NB4 (cell line): Measurements from ENCODE around the gene PGAP1.

Source experiments
- MAX ChIP-seq: IDR thresholded peaks from 2 replicates; pipeline ENCODE4 v1.6.1; 2011; ENCODE audit warnings: low read depth, low read length
- MYC ChIP-seq: IDR thresholded peaks from 2 replicates; pipeline ENCODE4 v1.6.1; 2011; ENCODE audit warnings: low read depth, low read length
- POLR2A ChIP-seq: IDR thresholded peaks from 2 replicates; pipeline ENCODE4 v1.6.1; 2011; ENCODE audit warnings: mild to moderate bottlenecking; ENCODE audit not compliant: insufficient read length; ENCODE audit errors: extremely low read depth
- TF ChIP-seq, protein P1 (sequence below): IDR thresholded peaks from one replicate; pipeline ENCODE4 v1.5.1; 2012; ENCODE audit warnings: low read depth, low read length

GRCh38 chr2:196968516-196968915 lies 42.0 kb upstream of the PGAP1 start:
- TF ChIP-seq, protein P1, sequence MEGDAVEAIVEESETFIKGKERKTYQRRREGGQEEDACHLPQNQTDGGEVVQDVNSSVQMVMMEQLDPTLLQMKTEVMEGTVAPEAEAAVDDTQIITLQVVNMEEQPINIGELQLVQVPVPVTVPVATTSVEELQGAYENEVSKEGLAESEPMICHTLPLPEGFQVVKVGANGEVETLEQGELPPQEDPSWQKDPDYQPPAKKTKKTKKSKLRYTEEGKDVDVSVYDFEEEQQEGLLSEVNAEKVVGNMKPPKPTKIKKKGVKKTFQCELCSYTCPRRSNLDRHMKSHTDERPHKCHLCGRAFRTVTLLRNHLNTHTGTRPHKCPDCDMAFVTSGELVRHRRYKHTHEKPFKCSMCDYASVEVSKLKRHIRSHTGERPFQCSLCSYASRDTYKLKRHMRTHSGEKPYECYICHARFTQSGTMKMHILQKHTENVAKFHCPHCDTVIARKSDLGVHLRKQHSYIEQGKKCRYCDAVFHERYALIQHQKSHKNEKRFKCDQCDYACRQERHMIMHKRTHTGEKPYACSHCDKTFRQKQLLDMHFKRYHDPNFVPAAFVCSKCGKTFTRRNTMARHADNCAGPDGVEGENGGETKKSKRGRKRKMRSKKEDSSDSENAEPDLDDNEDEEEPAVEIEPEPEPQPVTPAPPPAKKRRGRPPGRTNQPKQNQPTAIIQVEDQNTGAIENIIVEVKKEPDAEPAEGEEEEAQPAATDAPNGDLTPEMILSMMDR, result no peak
- TF ChIP-seq POLR2A (no peak), MYC (no peak), MAX (no peak)
